IPS-18c (cell line): ENCODE data around the gene CRACDL.
"Not testable (repeated sequence)": the region's sequence is repeated elsewhere in the genome, so short reads cannot be mapped to it uniquely, and the experiment has no call there.

Experiments used
- H3K4me3 ChIP-seq: 2 replicates; pipeline ENCODE4 v1.7.0; 2013; ENCODE audit warnings: low read depth, mild to moderate bottlenecking, low read length, moderate library complexity; ENCODE audit not compliant: insufficient read depth
- H3K9me3 ChIP-seq: one replicate; pipeline ENCODE4 v1.6.1; 2013; ENCODE audit warnings: mild to moderate bottlenecking, low read length, moderate library complexity; ENCODE audit not compliant: control insufficient read depth, insufficient read depth

Gene CRACDL

GRCh38 chr2:98771264-98771663 is 164.8 kb downstream of the CRACDL start:
- Histone ChIP-seq H3K4me3 (no peak overlapping the region), H3K9me3 (no peaks in the 10 kb centered on the region)

GRCh38 chr2:98769784-98770183 is 166.2 kb downstream of the CRACDL start:
- Histone ChIP-seq H3K4me3 (no peak overlapping the region), H3K9me3 (no peaks in the 10 kb centered on the region)

- H3K4me3 ChIP-seq = no peak overlapping the region
Observed at GRCh38 chr2:98769114-98769476, 166.9 kb downstream of the CRACDL start.

GRCh38 chr2:98768384-98769113 is 167.5 kb downstream of the CRACDL start:
- Histone ChIP-seq H3K4me3 (no peak overlapping the region), H3K9me3 (no peaks in the 10 kb centered on the region)

More at GRCh38 chr2:98769114-98769476, 166.9 kb downstream of the CRACDL start:
- H3K9me3 ChIP-seq = no peaks in the 10 kb centered on the region

GRCh38 chr2:98764499-98764898 is 171.5 kb downstream of the CRACDL start:
- no peak overlapping the region for H3K4me3 ChIP-seq

GRCh38 chr2:98763209-98763951 is 172.6 kb downstream of the CRACDL start:
- Histone ChIP-seq H3K9me3 (no peaks in the 10 kb centered on the region), H3K4me3 (no peak overlapping the region)

More at GRCh38 chr2:98764499-98764898, 171.5 kb downstream of the CRACDL start:
- no peaks in the 10 kb centered on the region for H3K9me3 ChIP-seq

GRCh38 chr2:98761909-98762308 is 174.1 kb downstream of the CRACDL start:
- Histone ChIP-seq H3K4me3 (no peak overlapping the region), H3K9me3 (no peaks in the 10 kb centered on the region)

- H3K4me3 ChIP-seq = no peak overlapping the region
- no peaks in the 10 kb centered on the region for H3K9me3 ChIP-seq
Observed at GRCh38 chr2:98761267-98761781, 174.7 kb downstream of the CRACDL start.

- Histone ChIP-seq H3K4me3 (no peak overlapping the region), H3K9me3 (no peaks in the 10 kb centered on the region)
Observed at GRCh38 chr2:98759827-98760625, 176.0 kb downstream of the CRACDL start.

- H3K9me3 ChIP-seq = no peaks in the 10 kb centered on the region
- H3K4me3 ChIP-seq = no peak overlapping the region
Observed at GRCh38 chr2:98759338-98759737, 176.7 kb downstream of the CRACDL start.

- H3K4me3 ChIP-seq = no peak overlapping the region
- H3K9me3 ChIP-seq = no peaks in the 10 kb centered on the region
Observed at GRCh38 chr2:98757904-98758421, 178.1 kb downstream of the CRACDL start.

GRCh38 chr2:98753801-98754200 is 182.2 kb downstream of the CRACDL start:
- Histone ChIP-seq H3K9me3 (no peaks in the 10 kb centered on the region), H3K4me3 (no peak overlapping the region)

GRCh38 chr2:98752711-98753110 is 183.3 kb downstream of the CRACDL start:
- H3K9me3 ChIP-seq = not testable (repeated sequence)

GRCh38 chr2:98751748-98752147 is 184.3 kb downstream of the CRACDL start:
- H3K4me3 ChIP-seq = no peak overlapping the region
- H3K9me3 ChIP-seq = no peaks in the 10 kb centered on the region

More at GRCh38 chr2:98752711-98753110, 183.3 kb downstream of the CRACDL start:
- H3K4me3 ChIP-seq = not testable (repeated sequence)

GRCh38 chr2:98750593-98751282 is 185.3 kb downstream of the CRACDL start:
- no peak overlapping the region for H3K4me3 ChIP-seq
- no peaks in the 10 kb centered on the region for H3K9me3 ChIP-seq

- no peaks in the 10 kb centered on the region for H3K9me3 ChIP-seq
Observed at GRCh38 chr2:98749066-98749450, 187.0 kb downstream of the CRACDL start.

More at GRCh38 chr2:98749066-98749450, 187.0 kb downstream of the CRACDL start:
- H3K4me3 ChIP-seq = no peak overlapping the region
